ENCODE data around the gene C4orf17.

GRCh38 chr4:99572527-99573240 is 61.9 kb downstream of the C4orf17 start:
- no peak for TF ChIP-seq CTCF (conservative IDR thresholded peaks at IDR 0.05)
- TF ChIP-seq ZFX (IDR thresholded peaks at IDR 0.05), result no peak
